DMS53 (cell line): Measurements from ENCODE around the gene RNF103.
"Not testable (repeated sequence)": the region's sequence is repeated elsewhere in the genome, so short reads cannot be mapped to it uniquely, and the experiment has no call there.

Source experiments
- DNase-seq: peaks from one replicate; lab custom pipeline; 2025; lab: John Stamatoyannopoulos, UW

Gene RNF103

GRCh38 chr2:86625096-86625495 lies 1.4 kb upstream of the RNF103 start:
- DNase-seq, result no peak

DNA sequence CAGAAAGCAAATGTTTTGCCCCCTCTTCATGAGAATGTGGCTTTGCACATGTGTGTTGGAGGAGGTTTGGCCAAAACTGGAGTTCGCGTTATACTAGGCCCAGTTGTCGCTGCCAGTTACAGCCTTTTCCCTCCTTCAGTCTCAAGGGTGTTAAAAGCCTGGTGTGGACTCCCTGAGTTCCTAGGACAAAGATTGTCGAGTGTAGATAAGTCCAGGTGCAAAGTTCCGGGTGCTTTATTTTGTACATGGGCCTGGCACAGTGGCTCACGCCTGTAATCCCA lies 542 bp upstream of the RNF103 start:
- DNase-seq, result peak; percentile 53

DNA sequence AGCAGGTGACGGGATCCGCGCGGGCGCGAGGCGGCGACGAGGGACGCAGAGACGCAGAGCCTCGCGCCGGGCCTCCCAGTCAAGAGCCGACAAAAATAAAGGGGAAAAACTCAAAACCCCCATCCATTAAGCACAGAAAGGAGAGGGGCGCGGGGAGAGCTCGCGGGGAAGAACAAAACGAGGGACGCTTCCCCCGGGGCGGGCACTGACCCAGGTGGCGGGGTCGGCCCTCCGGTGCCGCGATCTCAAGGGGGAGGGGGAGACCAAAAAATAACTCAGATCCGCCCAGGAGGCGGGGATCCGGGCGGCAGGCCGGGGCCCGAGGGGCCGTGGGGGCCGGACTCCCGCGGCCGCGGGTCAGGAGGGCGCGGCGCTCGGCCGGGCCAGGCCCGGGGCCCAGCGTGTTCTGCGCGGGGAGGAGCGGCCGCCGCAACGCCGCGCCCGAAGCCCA lies 597 bp downstream of the RNF103 start:
- DNase-seq, result peak; percentile 86

DNA sequence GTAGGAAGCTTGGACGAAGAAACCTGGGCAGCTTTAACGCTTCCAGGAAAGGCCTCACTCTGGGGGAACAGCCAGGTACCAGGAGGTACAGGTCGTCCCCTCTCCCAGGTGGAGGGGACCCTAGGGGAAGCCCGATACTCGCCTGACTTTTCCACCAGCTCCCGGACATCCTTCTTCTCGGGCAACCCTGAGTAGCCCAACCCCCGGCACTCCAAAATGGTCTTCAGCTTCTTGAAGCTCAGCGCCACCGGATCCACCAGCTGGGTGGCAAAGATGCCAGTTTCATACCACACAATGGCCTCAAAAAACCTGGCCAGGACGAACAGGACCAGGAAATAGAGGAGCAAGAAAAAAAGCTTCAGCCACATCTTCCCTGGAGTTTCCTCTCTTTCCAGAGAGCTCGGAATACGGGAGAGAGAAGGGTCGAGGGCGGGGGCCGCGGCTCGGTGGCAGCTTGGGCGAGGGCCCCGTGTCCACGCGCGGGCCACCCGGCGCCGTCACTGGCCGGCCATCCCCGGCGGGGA lies 1.1 kb downstream of the RNF103 start:
- peak; percentile 82 for DNase-seq

- peak; percentile 43 for DNase-seq
These were observed 2.3 kb downstream of the RNF103 start for GRCh38 chr2:86621280-86621943.

DNA sequence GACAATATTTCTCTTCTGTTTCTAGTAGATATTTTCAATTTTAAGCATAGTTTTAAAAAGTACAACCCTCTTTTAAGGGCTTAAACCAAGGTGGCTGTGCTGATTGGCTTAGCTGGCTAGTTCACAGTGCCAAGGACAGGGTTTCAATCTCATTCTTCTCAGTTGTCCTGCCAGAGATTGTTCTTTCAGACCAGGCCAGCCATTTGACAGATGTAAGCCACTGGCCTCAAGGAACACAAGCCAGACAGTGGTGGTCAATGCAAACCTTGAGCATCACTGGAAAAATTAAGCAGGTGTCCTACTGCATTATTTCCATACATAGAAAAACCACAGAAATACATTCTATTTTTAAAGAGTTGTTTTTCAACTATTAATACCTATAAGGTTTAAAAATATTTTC lies 5.9 kb downstream of the RNF103 start:
- no peak for DNase-seq

GRCh38 chr2:86617153-86617552 lies 6.5 kb downstream of the RNF103 start:
- DNase-seq, result no peak

DNA sequence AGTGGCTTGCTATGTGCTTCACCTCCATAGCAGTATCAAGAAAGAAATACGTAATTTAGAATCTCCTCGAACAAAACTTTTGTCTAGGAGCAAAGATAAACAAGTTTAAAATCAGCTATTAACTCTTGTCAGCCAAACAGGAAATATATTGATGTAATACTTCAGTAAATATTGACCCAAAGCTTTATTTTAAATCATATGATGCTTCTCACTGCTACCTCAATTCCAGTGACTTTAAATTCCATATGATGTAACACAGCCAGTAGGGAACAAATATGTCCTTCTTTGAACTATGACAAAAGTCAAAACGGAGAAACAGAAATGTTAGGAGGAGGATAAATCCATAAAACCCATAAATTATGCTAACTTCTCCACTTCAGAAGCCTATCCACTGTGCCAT lies 7.2 kb downstream of the RNF103 start:
- DNase-seq, result peak; percentile 65

DNA sequence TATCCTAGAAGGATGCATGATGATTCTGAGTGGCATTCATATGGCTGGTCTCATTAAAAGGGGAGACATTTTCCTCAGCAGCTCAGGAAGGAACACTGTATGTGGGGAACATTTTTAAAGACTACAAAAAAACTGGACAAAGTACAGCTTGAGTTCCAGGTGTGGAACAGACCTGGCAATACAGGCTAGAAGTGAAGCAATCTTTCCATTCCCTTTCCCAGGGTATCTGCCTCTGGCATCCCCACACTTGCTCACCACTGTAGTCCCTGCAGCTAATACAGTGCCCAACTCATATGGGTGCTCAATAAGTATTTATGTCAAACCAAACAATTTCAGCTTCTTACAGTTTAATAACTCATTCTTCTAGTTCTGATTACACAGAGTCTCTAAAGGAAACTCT lies 8.1 kb downstream of the RNF103 start:
- no peak for DNase-seq

GRCh38 chr2:86613515-86613914 lies 10.2 kb downstream of the RNF103 start:
- no peak for DNase-seq

DNA sequence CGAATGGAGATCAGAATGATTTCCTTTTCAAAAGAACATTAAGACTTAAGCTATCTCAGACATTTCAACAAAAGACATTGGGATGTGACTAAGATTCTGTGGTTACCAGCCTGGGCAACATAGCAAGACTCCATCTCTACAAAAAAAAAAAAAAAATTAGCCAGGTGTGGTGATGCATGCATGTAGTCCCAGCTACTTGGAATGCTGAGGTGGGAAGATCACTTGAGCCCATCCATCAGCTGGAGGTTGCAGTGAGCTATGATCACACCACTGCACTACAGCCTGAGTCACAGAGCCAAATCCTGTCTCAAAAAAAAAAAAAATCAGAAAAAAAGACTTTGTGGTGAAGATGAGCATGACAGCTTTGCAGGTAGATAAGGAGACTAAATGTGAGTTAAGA lies 12.8 kb downstream of the RNF103 start:
- DNase-seq, result no peak

- DNase-seq, result no peak
These were observed 14.7 kb downstream of the RNF103 start for GRCh38 chr2:86608832-86609410.

GRCh38 chr2:86603905-86604304 lies 19.8 kb downstream of the RNF103 start:
- DNase-seq, result no peak

DNA sequence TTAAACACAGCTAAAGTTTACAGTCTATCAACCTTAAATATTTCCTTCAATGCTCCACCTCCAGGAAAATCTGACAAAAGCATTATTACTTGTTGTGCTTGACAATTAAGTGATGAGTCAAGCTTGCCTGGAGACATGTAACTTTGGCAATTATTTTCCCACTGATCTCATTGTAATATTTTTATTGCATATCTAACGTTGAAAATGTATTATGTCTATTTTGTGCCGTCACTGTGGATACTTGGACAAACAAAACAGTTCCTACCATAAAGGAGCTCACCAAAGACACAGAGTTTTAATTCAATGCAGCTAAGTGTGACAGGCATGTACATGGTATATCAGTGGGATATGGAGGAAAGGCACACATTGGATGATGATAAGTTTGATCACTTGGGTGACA lies 24.7 kb downstream of the RNF103 start:
- no peak for DNase-seq

GRCh38 chr2:86596118-86596517 lies 27.5 kb downstream of the RNF103 start:
- no peak for DNase-seq

DNA sequence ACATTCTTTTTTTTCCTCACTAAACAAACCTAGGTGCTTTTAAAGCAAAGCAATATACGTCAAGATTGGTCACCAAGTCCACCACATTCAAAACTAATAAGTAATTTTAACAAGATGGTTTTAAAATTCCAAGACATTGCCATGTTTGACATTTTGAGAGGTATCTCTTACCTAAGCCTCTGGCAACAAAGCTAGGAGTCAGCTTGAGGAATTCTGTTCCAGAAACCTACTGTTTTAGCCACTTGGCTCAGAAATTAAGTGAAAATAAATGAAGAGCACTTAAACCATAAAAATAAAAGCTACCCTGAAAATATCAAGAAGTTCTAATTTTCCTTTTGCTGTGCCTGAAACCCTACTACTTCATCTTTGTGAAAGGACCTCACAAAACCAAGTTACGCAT lies 30.4 kb downstream of the RNF103 start:
- no peak for DNase-seq

- no peak for DNase-seq
These were observed 31.0 kb downstream of the RNF103 start for GRCh38 chr2:86592547-86593230.

- not testable (repeated sequence) for DNase-seq
These were observed 34.0 kb downstream of the RNF103 start for GRCh38 chr2:86589701-86590100.

GRCh38 chr2:86584151-86584913 lies 39.3 kb downstream of the RNF103 start:
- peak; percentile 36 for DNase-seq

DNA sequence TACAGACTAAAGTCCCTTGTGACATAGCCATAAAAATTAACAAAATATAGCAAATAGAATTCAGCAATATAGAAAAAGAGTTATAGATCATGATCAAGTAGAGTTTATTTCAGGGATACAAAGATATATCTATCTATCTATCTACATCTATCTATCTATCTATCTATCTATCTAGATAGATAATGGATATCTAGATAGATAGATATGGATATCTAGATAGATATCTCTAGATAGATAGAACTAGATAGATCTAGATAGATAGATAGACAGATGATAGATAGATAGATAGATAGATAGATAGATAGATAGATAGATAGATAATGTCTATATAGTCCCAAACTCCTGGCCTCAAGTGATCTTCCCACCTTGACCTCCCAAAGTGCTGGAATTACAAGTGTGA lies 43.1 kb downstream of the RNF103 start:
- DNase-seq, result no peak

DNA sequence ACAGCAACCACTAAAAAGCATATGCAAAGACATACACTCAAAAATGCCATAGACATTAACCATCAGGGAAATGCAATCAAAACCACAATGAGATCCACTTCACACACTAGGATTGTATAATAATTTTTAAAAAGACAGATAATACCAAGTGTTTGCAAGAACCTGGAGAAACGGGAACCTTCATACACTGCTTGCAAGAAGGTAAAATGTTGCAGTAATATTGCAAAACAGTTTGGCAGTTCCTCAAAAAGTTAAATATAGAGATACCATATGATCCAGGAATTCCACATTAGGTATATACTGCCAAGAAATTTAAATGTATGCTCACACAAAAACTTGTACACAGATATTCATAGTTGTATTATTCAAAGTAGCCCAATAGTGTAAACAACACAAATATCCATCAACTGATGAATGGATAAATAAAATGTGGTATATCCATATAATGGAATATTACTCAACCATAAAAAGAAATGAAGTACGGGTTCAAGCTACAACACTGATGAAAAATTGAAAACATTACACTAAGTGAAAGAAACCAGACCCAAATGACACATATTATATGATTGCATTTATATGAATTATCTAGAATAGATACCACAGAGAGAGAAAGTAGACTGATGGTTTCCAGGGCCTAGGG lies 45.7 kb downstream of the RNF103 start:
- DNase-seq, result no peak

- peak; percentile 38 for DNase-seq
These were observed 53.6 kb downstream of the RNF103 start for GRCh38 chr2:86570059-86570458.
